ENCODE results near the gene NTRK3. TPM values are rescaled to one million over a fixed set of nuclear protein-coding genes. Genes with fewer than 3 reads are reported as not detected.

NTRK3 gene
- total RNA-seq, 6 donors from 2014 or later = 1.4 to 11.5 (median 2.4) TPM

GRCh38 chr15:88115486-88116152, 140.9 kb downstream of the NTRK3 start:
- H3K4me3 ChIP-seq = no peak overlapping the region
- H3K27me3 ChIP-seq = no peaks in the 10 kb centered on the region
- H3K9me3 ChIP-seq = no peaks in the 10 kb centered on the region
- peak in 1 of 2 donors; percentile 59 for DNase-seq
- TF ChIP-seq CTCF (IDR thresholded peaks at IDR 0.05) (no peak), POLR2AphosphoS5 (IDR thresholded peaks at IDR 0.05) (no peak), EP300 (IDR thresholded peaks at IDR 0.05) (no peak), POLR2A (IDR thresholded peaks at IDR 0.05) (no peak)
- ATAC-seq (ENCODE audit: low FRiP score in 2 of 2) = no peak
- no peaks in the 10 kb centered on the region for H3K36me3 ChIP-seq
- peaks cover 0 to 4% (median 2%) of the 10 kb centered on the region in 4 donors for H3K4me1 ChIP-seq
- WGBS, 2 donors = 47 to 57% methylated on average over 7 to 12 of the region's 12 CpGs
- no peak overlapping the region for H3K27ac ChIP-seq

- ATAC-seq (ENCODE audit: low FRiP score in 2 of 2) = no peak
- TF ChIP-seq EP300 (IDR thresholded peaks at IDR 0.05) = no peak
- TF ChIP-seq CTCF (IDR thresholded peaks at IDR 0.05) = no peak
- no peak for TF ChIP-seq POLR2A (IDR thresholded peaks at IDR 0.05)
- TF ChIP-seq POLR2AphosphoS5 (IDR thresholded peaks at IDR 0.05) = no peak
- H3K9me3 ChIP-seq = no peaks in the 10 kb centered on the region
Observed at GRCh38 chr15:88113613-88114308, 142.8 kb downstream of the NTRK3 start.

GRCh38 chr15:88108991-88109390, 147.5 kb downstream of the NTRK3 start:
- no peaks in the 10 kb centered on the region for H3K9me3 ChIP-seq
- no peaks in the 10 kb centered on the region for H3K4me1 ChIP-seq
- TF ChIP-seq EP300 (IDR thresholded peaks at IDR 0.05) (no peak), POLR2AphosphoS5 (IDR thresholded peaks at IDR 0.05) (no peak), CTCF (IDR thresholded peaks at IDR 0.05) (no peak), POLR2A (IDR thresholded peaks at IDR 0.05) (no peak)
- H3K27me3 ChIP-seq = no peaks in the 10 kb centered on the region
- no peaks in the 10 kb centered on the region for H3K36me3 ChIP-seq
- WGBS, 2 donors = 86 to 91% methylated on average over 12 of the region's 12 CpGs
- no peak overlapping the region for H3K27ac ChIP-seq
- ATAC-seq (ENCODE audit: low FRiP score in 2 of 2) (no peak), DNase-seq (peak in 1 of 2 donors; percentile 38)
- H3K4me3 ChIP-seq = no peak overlapping the region

More at GRCh38 chr15:88113613-88114308, 142.8 kb downstream of the NTRK3 start:
- WGBS, 2 donors = 36 to 58% methylated on average over 1 of the region's 1 CpG
- Histone ChIP-seq H3K4me1 (peaks cover 0 to 4% (median 2%) of the 10 kb centered on the region in 4 donors), H3K4me3 (no peak overlapping the region), H3K36me3 (no peaks in the 10 kb centered on the region), H3K27me3 (no peaks in the 10 kb centered on the region), H3K27ac (no peak overlapping the region)
- no peak for DNase-seq

- Histone ChIP-seq H3K9me3 (no peaks in the 10 kb centered on the region), H3K4me1 (no peaks in the 10 kb centered on the region), H3K4me3 (no peak overlapping the region), H3K36me3 (no peaks in the 10 kb centered on the region), H3K27ac (no peak overlapping the region), H3K27me3 (no peaks in the 10 kb centered on the region)
- DNase-seq (no peak), ATAC-seq (ENCODE audit: low FRiP score in 2 of 2) (no peak)
- TF ChIP-seq CTCF (IDR thresholded peaks at IDR 0.05) (no peak), EP300 (IDR thresholded peaks at IDR 0.05) (no peak)
Observed at GRCh38 chr15:88108477-88108876, 148.1 kb downstream of the NTRK3 start.

All from upper lobe of left lung (tissue), 6 donors.